CD4-positive, alpha-beta memory T cell (primary cell): ENCODE data around the gene PIP5K1A. TPM values are rescaled to one million over a fixed set of nuclear protein-coding genes. Genes with fewer than 3 reads are reported as not detected.

Experiments
- CTCF ChIA-PET: fragments of 350-600 bp; sonication (Branson Sonifier 250); formaldehyde crosslinking; loops from one replicate; lab custom pipeline; 2021; ENCODE audit warnings: inconsistent platforms; ENCODE audit not compliant: partially characterized antibody; lab: Charles Lee
- POLR2A ChIA-PET: fragments of 350-600 bp; sonication (Branson Sonifier 250); formaldehyde crosslinking; loops from one replicate; lab custom pipeline; 2021; ENCODE audit not compliant: partially characterized antibody; lab: Charles Lee
- DNase-seq, 5 donors: peaks; one replicate each; pipeline versions ENCODE4 v3.0.0 to v3.0.0-alpha.2; 2020 to 2022; ENCODE audit warnings: mixed read lengths in 1 of 5
- H3K27ac ChIP-seq: one replicate; pipeline ENCODE4 v1.7.0; 2013; ENCODE audit warnings: low read depth, low read length
- H3K27me3 ChIP-seq: 2 replicates; pipeline ENCODE4 v1.7.0; 2013; ENCODE audit warnings: mild to moderate bottlenecking, low read length, moderate library complexity; ENCODE audit not compliant: insufficient read depth
- H3K36me3 ChIP-seq: 2 replicates; pipeline ENCODE4 v1.7.0; 2013; ENCODE audit warnings: mild to moderate bottlenecking, low read length, moderate library complexity; ENCODE audit not compliant: insufficient read depth
- H3K4me1 ChIP-seq: 2 replicates; pipeline ENCODE4 v1.7.0; 2013; ENCODE audit warnings: mild to moderate bottlenecking, low read length, moderate library complexity; ENCODE audit not compliant: insufficient read depth
- H3K4me3 ChIP-seq, 2 donors: one replicate each; pipeline ENCODE4 v1.7.0; 2013; ENCODE audit warnings: low read length in 2 of 2, mild to moderate bottlenecking in 1 of 2
- H3K9me3 ChIP-seq, 2 donors: one replicate each; pipeline ENCODE4 v1.7.0; 2013; ENCODE audit warnings: low read length in 2 of 2, control low read depth in 1 of 2; ENCODE audit not compliant: control insufficient read depth in 1 of 2
- H3K27ac Mint-ChIP-seq, 7 donors: one replicate each; pipeline ENCODE4 v1.8.0; 2020 to 2021; ENCODE audit warnings: mixed read lengths in 7 of 7, mild to moderate bottlenecking in 6 of 7, inconsistent platforms in 3 of 7, moderate library complexity in 3 of 7
- H3K27me3 Mint-ChIP-seq, 2 donors: one replicate each; pipeline ENCODE4 v1.8.0; 2020 to 2021; ENCODE audit warnings: mixed read lengths in 2 of 2
- H3K36me3 Mint-ChIP-seq, 2 donors: one replicate each; pipeline ENCODE4 v1.8.0; 2020 to 2021; ENCODE audit warnings: mixed read lengths in 2 of 2, inconsistent platforms in 1 of 2, mild to moderate bottlenecking in 1 of 2
- H3K4me1 Mint-ChIP-seq, 4 donors: one replicate each; pipeline ENCODE4 v1.8.0; 2020 to 2021; ENCODE audit warnings: mixed read lengths in 4 of 4, mild to moderate bottlenecking in 1 of 4
- H3K4me3 Mint-ChIP-seq, 8 donors: one replicate each; pipeline ENCODE4 v1.8.0; 2020 to 2021; ENCODE audit warnings: mixed read lengths in 8 of 8, mild to moderate bottlenecking in 7 of 8, moderate library complexity in 6 of 8, inconsistent platforms in 3 of 8
- H3K9me3 Mint-ChIP-seq, 8 donors: one replicate each; pipeline ENCODE4 v1.8.0; 2020 to 2021; ENCODE audit warnings: mixed read lengths in 8 of 8, mild to moderate bottlenecking in 5 of 8, inconsistent platforms in 3 of 8, moderate library complexity in 1 of 8
- intact Hi-C: fragments of 100-400 bp; cut with micrococcal nuclease; formaldehyde crosslinking; loops from one replicate; pipeline ENCODE4 v1.15.1; 2023
- polyA plus RNA-seq, 2 donors: library from polyadenylated mRNA; unstranded; fragments of 300-500 nt; fragmentation: Illumina TruSeq; gene quantifications; one replicate each; pipeline ENCODE4 v1.2.3, GENCODE V29; 2021
- total RNA-seq, 2 experiments: library from RNA; stranded (reverse); gene quantifications; one replicate each; pipeline ENCODE4 v1.2.3, GENCODE V29; 2021

Gene PIP5K1A
- total and polyA plus RNA-seq, 4 experiments from 2014 or later, result 13.7 to 53.1 (median 33.5) TPM

- Mint-ChIP-seq H3K9me3 (peaks cover 0 to 5% (median 0%) of the 10 kb centered on the region in 8 donors), H3K36me3 (peaks cover 29 to 61% of the 10 kb centered on the region in 2 donors), H3K4me1 (peaks cover 21 to 51% (median 38%) of the 10 kb centered on the region in 4 donors), H3K27me3 (peaks cover 2% of the 10 kb centered on the region in 2 donors), H3K27ac (peak overlapping the region; percentile 26 to 98 (median 81)), H3K4me3 (peak overlapping the region; percentile 94 to 100 (median 98))
- DNase-seq, result no peak
- Histone ChIP-seq H3K27me3 (no peaks in the 10 kb centered on the region), H3K4me3 (peak overlapping the region in 1 of 2 donors; percentile 91), H3K4me1 (peaks cover 30% of the 10 kb centered on the region), H3K27ac (peak overlapping the region; percentile 73), H3K9me3 (no peaks in the 10 kb centered on the region), H3K36me3 (peaks cover 27% of the 10 kb centered on the region)
- intact Hi-C loops, result no loop called here
- POLR2A ChIA-PET, result interaction anchor here (0.6 to 6.9 kb wide), 11 partner anchors 8 to 812 kb away, joined by 3 to 79 read pairs (median 7); partner anchors contain the start of genes MINDY1, PIP5K1A, TMOD4 and TNFAIP8L2
- CTCF ChIA-PET, result interaction anchor here (1.2 to 3.5 kb wide), 3 partner anchors 10 to 67 kb away, joined by 4 to 17 read pairs (median 6); partner anchors contain the start of gene TNFAIP8L2
These were observed 31.2 kb upstream of the PIP5K1A start for GRCh38 chr1:151167116-151167515.

DNA sequence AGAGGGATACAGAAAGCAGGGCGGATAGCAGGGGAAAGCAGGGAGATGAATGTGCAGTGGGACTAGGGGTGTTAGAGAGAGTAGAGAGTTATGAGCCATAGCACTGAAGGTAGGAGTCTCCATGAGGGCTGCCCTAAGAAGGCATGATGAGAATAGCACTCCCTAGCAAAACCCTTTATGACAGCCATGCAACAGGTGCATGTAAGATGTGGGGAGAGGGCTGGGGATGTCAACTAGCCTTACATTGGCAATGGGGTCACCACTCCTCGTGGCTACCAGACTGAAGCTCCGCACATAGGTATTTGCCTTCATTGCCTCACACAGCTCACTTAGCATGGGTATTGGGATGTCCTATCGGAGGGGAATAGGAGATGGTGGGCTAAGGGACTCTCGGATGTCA, 27.2 kb upstream of the PIP5K1A start:
- H3K9me3 ChIP-seq, result no peaks in the 10 kb centered on the region
- intact Hi-C loops, result no loop called here
- peaks cover 36% of the 10 kb centered on the region for H3K36me3 ChIP-seq
- Mint-ChIP-seq H3K36me3 (peaks cover 32 to 67% of the 10 kb centered on the region in 2 donors), H3K4me3 (no peak overlapping the region), H3K27me3 (no peaks in the 10 kb centered on the region), H3K9me3 (peaks cover 0 to under 1% (median 0%) of the 10 kb centered on the region in 8 donors), H3K4me1 (peaks cover 10 to 17% (median 14%) of the 10 kb centered on the region in 4 donors), H3K27ac (peak overlapping the region in 4 of 7 donors; percentile 19 to 71 (median 50))
- ChIA-PET CTCF (interaction anchor here (1.3 to 2.6 kb wide), 2 partner anchors 15 to 72 kb away, joined by 3 to 5 read pairs; partner anchors contain the start of gene TNFAIP8L2), POLR2A (interaction anchor here (0.6 to 6.9 kb wide), 4 partner anchors 13 to 542 kb away, joined by 3 to 79 read pairs (median 10); partner anchors contain the start of genes TNFAIP8L2 and VPS72)
- peaks cover 14% of the 10 kb centered on the region for H3K4me1 ChIP-seq
- H3K27ac ChIP-seq, result no peak overlapping the region
- H3K4me3 ChIP-seq, result no peak overlapping the region
- H3K27me3 ChIP-seq, result no peaks in the 10 kb centered on the region
- DNase-seq, result no peak

- no peaks in the 10 kb centered on the region for H3K4me1 ChIP-seq
These were observed 23.2 kb upstream of the PIP5K1A start for GRCh38 chr1:151175041-151175741.

DNA sequence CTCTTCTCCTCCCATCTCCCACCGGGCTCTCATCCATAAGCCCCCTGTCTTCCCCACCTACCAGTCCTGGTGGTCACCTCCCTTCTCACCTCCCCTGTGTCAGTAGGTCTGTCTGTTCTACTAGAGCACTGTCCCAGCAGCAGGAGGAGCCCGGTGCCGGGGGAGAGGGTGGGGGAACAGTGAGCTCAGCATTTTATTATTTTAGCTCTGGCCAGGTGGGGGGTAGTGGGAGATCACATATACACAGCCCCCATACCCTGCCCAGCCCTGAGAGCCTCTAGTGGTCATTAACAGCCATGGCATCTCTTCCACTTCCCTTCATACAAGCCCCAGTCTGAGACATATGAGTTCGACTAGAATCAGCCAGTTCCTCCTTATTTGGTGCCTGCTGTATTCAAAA, 22.5 kb upstream of the PIP5K1A start, which contains the start of gene TMOD4:
Gene TMOD4 (minus strand): TSS at position 119 of the 400 bp plus-strand sequence. CDS start 1,106 bp downstream, outside the sequence.
- H3K4me1 Mint-ChIP-seq, result peaks cover 0 to 2% (median under 1%) of the 10 kb centered on the region in 4 donors
- peak within 1 kb of the TSS in 6 of 7 donors; percentile 7 to 78 (median 48) for H3K27ac Mint-ChIP-seq
- CTCF ChIA-PET, result interaction anchor here (0.7 to 2.1 kb wide), 5 partner anchors 10 to 131 kb away, joined by 3 to 13 read pairs (median 5); no protein-coding TSS in a partner anchor
- H3K36me3 Mint-ChIP-seq, result peaks cover 46 to 76% of the 10 kb centered on the region in 2 donors
- H3K9me3 Mint-ChIP-seq, result no peaks in the 10 kb centered on the region
- POLR2A ChIA-PET, result interaction anchor here (1.0 to 2.2 kb wide), 2 partner anchors 10 to 19 kb away, joined by 3 to 9 read pairs; partner anchors contain the start of genes LYSMD1 and SCNM1
- DNase-seq, result no peak
- H3K4me3 ChIP-seq, result no peak within 1 kb of the TSS
- H3K4me3 Mint-ChIP-seq, result peak within 1 kb of the TSS in 1 of 8 donors; percentile 20
- peaks cover 46% of the 10 kb centered on the region for H3K36me3 ChIP-seq
- intact Hi-C loops, result no loop called here
- no peak within 1 kb of the TSS for H3K27ac ChIP-seq
- no peaks in the 10 kb centered on the region for H3K4me1 ChIP-seq
- no peaks in the 10 kb centered on the region for H3K9me3 ChIP-seq
- H3K27me3 ChIP-seq, result no peaks in the 10 kb centered on the region
- no peaks in the 10 kb centered on the region for H3K27me3 Mint-ChIP-seq

More at GRCh38 chr1:151175041-151175741, 23.2 kb upstream of the PIP5K1A start:
- Mint-ChIP-seq H3K4me1 (peaks cover 0 to 2% (median under 1%) of the 10 kb centered on the region in 4 donors), H3K27ac (peak overlapping the region in 5 of 7 donors; percentile 7 to 78 (median 29)), H3K4me3 (no peak overlapping the region), H3K27me3 (no peaks in the 10 kb centered on the region), H3K36me3 (peaks cover 39 to 77% of the 10 kb centered on the region in 2 donors), H3K9me3 (no peaks in the 10 kb centered on the region)
- DNase-seq, result no peak
- ChIA-PET POLR2A (interaction anchor here (2.2 kb wide), 1 partner anchor 9 kb away, joined by 9 read pairs; the partner anchor contains the start of genes LYSMD1 and SCNM1), CTCF (interaction anchor here (0.7 to 2.1 kb wide), 5 partner anchors 9 to 165 kb away, joined by 3 to 13 read pairs (median 5); no protein-coding TSS in a partner anchor)
- no peaks in the 10 kb centered on the region for H3K27me3 ChIP-seq
- H3K9me3 ChIP-seq, result no peaks in the 10 kb centered on the region
- intact Hi-C loops, result no loop called here
- no peak overlapping the region for H3K4me3 ChIP-seq
- H3K36me3 ChIP-seq, result peaks cover 49% of the 10 kb centered on the region
- no peak overlapping the region for H3K27ac ChIP-seq

- H3K27ac Mint-ChIP-seq, result peak overlapping the region in 4 of 7 donors; percentile 8 to 65 (median 28)
- intact Hi-C loops, result no loop called here
- DNase-seq, result no peak
These were observed 21.8 kb upstream of the PIP5K1A start for GRCh38 chr1:151176514-151177045.

DNA sequence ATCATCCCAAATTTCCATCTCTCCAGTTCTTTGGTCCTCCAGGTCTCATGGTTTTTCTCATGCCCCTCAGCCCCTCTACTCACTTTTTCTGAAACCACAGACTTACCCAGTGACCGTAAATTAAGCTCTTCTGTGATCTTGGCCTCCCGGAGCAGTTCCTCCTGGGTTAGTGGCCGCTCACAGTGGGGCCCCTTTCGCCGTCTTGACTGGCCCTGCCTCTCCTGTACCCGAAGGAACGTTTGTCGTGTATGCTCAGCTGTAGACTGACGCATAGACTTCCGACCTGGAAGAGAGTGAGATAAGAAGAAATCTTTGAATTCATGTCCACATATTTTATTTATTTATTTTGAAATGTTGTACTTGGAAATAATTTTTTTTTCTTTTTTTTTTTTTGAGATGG, 14.1 kb upstream of the PIP5K1A start:
- peak overlapping the region in 1 of 7 donors; percentile 66 for H3K27ac Mint-ChIP-seq
- H3K4me3 Mint-ChIP-seq, result no peak overlapping the region
- no peak overlapping the region for H3K27ac ChIP-seq
- no peaks in the 10 kb centered on the region for H3K9me3 ChIP-seq
- POLR2A ChIA-PET, result interaction anchor here (0.7 to 1.7 kb wide), 2 partner anchors 14 to 487 kb away, joined by 3 to 5 read pairs; partner anchors contain the start of gene GOLPH3L
- no peak for DNase-seq
- H3K36me3 Mint-ChIP-seq, result peaks cover 49 to 61% of the 10 kb centered on the region in 2 donors
- CTCF ChIA-PET, result interaction anchor here (0.7 to 2.0 kb wide), 2 partner anchors 68 to 160 kb away, joined by 3 to 6 read pairs; no protein-coding TSS in a partner anchor
- no peaks in the 10 kb centered on the region for H3K27me3 ChIP-seq
- peaks cover 19 to 27% (median 20%) of the 10 kb centered on the region in 4 donors for H3K4me1 Mint-ChIP-seq
- H3K36me3 ChIP-seq, result peaks cover 42% of the 10 kb centered on the region
- H3K4me1 ChIP-seq, result peaks cover 15% of the 10 kb centered on the region
- intact Hi-C loops, result no loop called here
- H3K9me3 Mint-ChIP-seq, result no peaks in the 10 kb centered on the region
- no peaks in the 10 kb centered on the region for H3K27me3 Mint-ChIP-seq
- no peak overlapping the region for H3K4me3 ChIP-seq

More at GRCh38 chr1:151176514-151177045, 21.8 kb upstream of the PIP5K1A start:
- POLR2A ChIA-PET, result interaction anchor here (0.8 to 2.4 kb wide), 4 partner anchors 10 to 19 kb away, joined by 3 to 9 read pairs (median 4); partner anchors contain the start of genes LYSMD1, SCNM1 and VPS72
- peaks cover 0 to 3% (median under 1%) of the 10 kb centered on the region in 4 donors for H3K4me1 Mint-ChIP-seq
- peaks cover 49% of the 10 kb centered on the region for H3K36me3 ChIP-seq
- H3K4me3 Mint-ChIP-seq, result peak overlapping the region in 1 of 8 donors; percentile 20
- H3K27me3 ChIP-seq, result no peaks in the 10 kb centered on the region
- no peak overlapping the region for H3K4me3 ChIP-seq
- H3K36me3 Mint-ChIP-seq, result peaks cover 48 to 77% of the 10 kb centered on the region in 2 donors
- H3K27ac ChIP-seq, result no peak overlapping the region
- H3K9me3 Mint-ChIP-seq, result no peaks in the 10 kb centered on the region
- H3K4me1 ChIP-seq, result no peaks in the 10 kb centered on the region
- CTCF ChIA-PET, result interaction anchor here (0.7 to 2.1 kb wide), 4 partner anchors 10 to 130 kb away, joined by 3 to 13 read pairs (median 4); no protein-coding TSS in a partner anchor
- H3K27me3 Mint-ChIP-seq, result no peaks in the 10 kb centered on the region
- no peaks in the 10 kb centered on the region for H3K9me3 ChIP-seq
